ENCODE measurements around the gene HAUS7.

DNA sequence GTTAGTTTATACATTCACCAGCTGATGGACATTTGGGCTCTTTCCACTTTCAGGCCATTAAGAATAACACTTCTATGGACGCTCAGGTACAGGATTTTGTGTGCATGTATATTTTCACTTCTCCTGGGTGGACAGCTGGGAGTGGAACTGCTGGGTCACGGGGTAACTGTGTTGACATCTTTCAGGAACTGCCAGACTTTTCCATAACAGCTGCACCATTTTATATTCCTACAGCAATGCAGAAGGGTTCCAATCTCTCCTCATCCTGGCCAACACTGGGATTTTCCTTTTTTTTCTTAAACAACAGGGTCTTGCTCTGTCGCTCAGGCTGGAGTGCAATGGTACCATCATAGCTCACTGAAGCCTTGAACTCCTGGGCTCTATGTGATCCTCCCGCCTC is 11.9 kb downstream of the HAUS7 start:
- TF ChIP-seq POLR2A (IDR thresholded peaks at IDR 0.05) (no peak), EP300 (IDR thresholded peaks at IDR 0.05) (no peak)

Measured in stomach (tissue), 4 donors.